ENCODE measurements around the gene LSM7. TPM values are rescaled to one million over a fixed set of nuclear protein-coding genes. Genes with fewer than 3 reads are reported as not detected.

LSM7 gene
- total and polyA plus RNA-seq, 2 of the 13 experiments (the other 11 are each of a cell fraction or from before 2014, with no cell fraction given): 140 to 205 TPM

DNA sequence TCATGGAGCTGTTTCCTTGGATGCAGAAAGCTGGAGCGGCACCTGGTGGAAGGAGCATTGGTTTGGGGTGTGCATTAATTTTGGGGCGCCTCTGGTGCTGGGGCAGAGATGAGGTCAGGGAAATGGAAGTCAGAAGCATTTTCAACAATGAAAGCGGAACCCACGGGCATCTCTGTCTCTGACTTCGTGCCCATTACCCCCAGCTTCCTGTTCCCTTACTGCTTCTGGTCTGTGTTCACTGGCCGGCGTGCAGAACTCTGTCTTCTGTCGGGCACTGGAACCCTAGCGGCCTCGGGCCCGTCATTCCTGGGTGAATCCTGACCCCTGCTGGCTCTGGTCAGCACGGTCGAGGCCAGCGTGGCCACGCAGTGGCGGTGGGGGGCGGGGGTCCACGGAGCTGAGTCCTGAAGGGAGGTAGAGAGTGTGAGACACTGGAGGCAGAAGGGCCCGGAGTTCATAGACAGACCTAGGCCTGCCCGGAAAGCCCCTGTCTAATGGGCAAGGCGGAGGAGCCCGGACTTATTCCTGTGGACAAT lies 12.5 kb downstream of the LSM7 start (continued):
- TF ChIP-seq ARNTL (CRISPR knock-in tag; IDR thresholded peaks at IDR 0.05) (no peak), ZNF713 (CRISPR knock-in tag; IDR thresholded peaks at IDR 0.05) (no peak), ELF4 (CRISPR knock-in tag; IDR thresholded peaks at IDR 0.05; ENCODE audit: borderline replicate concordance) (no peak), RBAK (CRISPR knock-in tag; IDR thresholded peaks at IDR 0.05) (no peak), SALL1 (CRISPR knock-in tag; IDR thresholded peaks at IDR 0.05) (peak; percentile 75), AHR (CRISPR knock-in tag; IDR thresholded peaks at IDR 0.05) (no peak), ZNF136 (CRISPR knock-in tag; IDR thresholded peaks at IDR 0.05; ENCODE audit: low read depth) (0 out of 2 replicates have a peak, but pooled peaks have one; percentile 60), KLF9 (CRISPR knock-in tag; IDR thresholded peaks at IDR 0.05; ENCODE audit: low read depth) (no peak), HMGA1 (CRISPR knock-in tag; conservative IDR thresholded peaks at IDR 0.05) (no peak), SRF (IDR thresholded peaks at IDR 0.05; ENCODE audit: low read depth, low read length) (no peak), NR2C2 (CRISPR knock-in tag; IDR thresholded peaks at IDR 0.05; ENCODE audit: borderline replicate concordance) (peak; percentile 56; the same call in 1 of the 2 replicates), MAFG (CRISPR knock-in tag; IDR thresholded peaks at IDR 0.05) (no peak), RFX3 (CRISPR knock-in tag; IDR thresholded peaks at IDR 0.05) (no peak), SUZ12 (IDR thresholded peaks at IDR 0.05; ENCODE audit: low read depth, low read length) (no peak), SAP130 (CRISPR knock-in tag; IDR thresholded peaks at IDR 0.05; ENCODE audit: low read depth) (peak; percentile 67)
- TF ChIP-seq, protein P1, sequence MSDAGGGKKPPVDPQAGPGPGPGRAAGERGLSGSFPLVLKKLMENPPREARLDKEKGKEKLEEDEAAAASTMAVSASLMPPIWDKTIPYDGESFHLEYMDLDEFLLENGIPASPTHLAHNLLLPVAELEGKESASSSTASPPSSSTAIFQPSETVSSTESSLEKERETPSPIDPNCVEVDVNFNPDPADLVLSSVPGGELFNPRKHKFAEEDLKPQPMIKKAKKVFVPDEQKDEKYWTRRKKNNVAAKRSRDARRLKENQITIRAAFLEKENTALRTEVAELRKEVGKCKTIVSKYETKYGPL (CRISPR knock-in tag; IDR thresholded peaks at IDR 0.05): no peak
- TF ChIP-seq, protein P2, sequence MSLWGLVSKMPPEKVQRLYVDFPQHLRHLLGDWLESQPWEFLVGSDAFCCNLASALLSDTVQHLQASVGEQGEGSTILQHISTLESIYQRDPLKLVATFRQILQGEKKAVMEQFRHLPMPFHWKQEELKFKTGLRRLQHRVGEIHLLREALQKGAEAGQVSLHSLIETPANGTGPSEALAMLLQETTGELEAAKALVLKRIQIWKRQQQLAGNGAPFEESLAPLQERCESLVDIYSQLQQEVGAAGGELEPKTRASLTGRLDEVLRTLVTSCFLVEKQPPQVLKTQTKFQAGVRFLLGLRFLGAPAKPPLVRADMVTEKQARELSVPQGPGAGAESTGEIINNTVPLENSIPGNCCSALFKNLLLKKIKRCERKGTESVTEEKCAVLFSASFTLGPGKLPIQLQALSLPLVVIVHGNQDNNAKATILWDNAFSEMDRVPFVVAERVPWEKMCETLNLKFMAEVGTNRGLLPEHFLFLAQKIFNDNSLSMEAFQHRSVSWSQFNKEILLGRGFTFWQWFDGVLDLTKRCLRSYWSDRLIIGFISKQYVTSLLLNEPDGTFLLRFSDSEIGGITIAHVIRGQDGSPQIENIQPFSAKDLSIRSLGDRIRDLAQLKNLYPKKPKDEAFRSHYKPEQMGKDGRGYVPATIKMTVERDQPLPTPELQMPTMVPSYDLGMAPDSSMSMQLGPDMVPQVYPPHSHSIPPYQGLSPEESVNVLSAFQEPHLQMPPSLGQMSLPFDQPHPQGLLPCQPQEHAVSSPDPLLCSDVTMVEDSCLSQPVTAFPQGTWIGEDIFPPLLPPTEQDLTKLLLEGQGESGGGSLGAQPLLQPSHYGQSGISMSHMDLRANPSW (CRISPR knock-in tag; IDR thresholded peaks at IDR 0.05; ENCODE audit: borderline replicate concordance): no peak
- TF ChIP-seq, protein P3, sequence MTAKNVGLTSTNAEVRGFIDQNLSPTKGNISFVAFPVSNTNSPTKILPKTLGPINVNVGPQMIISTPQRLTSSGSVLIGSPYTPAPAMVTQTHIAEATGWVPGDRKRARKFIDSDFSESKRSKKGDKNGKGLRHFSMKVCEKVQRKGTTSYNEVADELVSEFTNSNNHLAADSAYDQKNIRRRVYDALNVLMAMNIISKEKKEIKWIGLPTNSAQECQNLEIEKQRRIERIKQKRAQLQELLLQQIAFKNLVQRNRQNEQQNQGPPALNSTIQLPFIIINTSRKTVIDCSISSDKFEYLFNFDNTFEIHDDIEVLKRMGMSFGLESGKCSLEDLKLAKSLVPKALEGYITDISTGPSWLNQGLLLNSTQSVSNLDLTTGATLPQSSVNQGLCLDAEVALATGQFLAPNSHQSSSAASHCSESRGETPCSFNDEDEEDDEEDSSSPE (CRISPR knock-in tag; IDR thresholded peaks at IDR 0.05): no peak
- TF ChIP-seq, protein P4, sequence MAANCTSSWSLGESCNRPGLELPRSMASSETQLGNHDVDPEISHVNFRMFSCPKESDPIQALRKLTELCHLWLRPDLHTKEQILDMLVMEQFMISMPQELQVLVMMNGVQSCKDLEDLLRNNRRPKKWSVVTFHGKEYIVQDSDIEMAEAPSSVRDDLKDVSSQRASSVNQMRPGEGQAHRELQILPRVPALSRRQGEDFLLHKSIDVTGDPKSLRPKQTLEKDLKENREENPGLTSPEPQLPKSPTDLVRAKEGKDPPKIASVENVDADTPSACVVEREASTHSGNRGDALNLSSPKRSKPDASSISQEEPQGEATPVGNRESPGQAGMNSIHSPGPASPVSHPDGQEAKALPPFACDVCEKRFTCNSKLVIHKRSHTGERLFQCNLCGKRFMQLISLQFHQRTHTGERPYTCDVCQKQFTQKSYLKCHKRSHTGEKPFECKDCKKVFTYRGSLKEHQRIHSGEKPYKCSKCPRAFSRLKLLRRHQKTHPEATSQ (CRISPR knock-in tag; IDR thresholded peaks at IDR 0.05; ENCODE audit: borderline replicate concordance): no peak
- TF ChIP-seq, protein P5, sequence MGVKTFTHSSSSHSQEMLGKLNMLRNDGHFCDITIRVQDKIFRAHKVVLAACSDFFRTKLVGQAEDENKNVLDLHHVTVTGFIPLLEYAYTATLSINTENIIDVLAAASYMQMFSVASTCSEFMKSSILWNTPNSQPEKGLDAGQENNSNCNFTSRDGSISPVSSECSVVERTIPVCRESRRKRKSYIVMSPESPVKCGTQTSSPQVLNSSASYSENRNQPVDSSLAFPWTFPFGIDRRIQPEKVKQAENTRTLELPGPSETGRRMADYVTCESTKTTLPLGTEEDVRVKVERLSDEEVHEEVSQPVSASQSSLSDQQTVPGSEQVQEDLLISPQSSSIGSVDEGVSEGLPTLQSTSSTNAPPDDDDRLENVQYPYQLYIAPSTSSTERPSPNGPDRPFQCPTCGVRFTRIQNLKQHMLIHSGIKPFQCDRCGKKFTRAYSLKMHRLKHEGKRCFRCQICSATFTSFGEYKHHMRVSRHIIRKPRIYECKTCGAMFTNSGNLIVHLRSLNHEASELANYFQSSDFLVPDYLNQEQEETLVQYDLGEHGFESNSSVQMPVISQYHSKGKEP (CRISPR knock-in tag; IDR thresholded peaks at IDR 0.05): no peak
- TF ChIP-seq, protein P6, sequence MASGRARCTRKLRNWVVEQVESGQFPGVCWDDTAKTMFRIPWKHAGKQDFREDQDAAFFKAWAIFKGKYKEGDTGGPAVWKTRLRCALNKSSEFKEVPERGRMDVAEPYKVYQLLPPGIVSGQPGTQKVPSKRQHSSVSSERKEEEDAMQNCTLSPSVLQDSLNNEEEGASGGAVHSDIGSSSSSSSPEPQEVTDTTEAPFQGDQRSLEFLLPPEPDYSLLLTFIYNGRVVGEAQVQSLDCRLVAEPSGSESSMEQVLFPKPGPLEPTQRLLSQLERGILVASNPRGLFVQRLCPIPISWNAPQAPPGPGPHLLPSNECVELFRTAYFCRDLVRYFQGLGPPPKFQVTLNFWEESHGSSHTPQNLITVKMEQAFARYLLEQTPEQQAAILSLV (CRISPR knock-in tag; IDR thresholded peaks at IDR 0.05; ENCODE audit: borderline replicate concordance): no peak; the same call in 1 of the 2 replicates

Data from HepG2 (cell line).